ENCODE results near the gene BLOC1S4.

Gene BLOC1S4

DNA sequence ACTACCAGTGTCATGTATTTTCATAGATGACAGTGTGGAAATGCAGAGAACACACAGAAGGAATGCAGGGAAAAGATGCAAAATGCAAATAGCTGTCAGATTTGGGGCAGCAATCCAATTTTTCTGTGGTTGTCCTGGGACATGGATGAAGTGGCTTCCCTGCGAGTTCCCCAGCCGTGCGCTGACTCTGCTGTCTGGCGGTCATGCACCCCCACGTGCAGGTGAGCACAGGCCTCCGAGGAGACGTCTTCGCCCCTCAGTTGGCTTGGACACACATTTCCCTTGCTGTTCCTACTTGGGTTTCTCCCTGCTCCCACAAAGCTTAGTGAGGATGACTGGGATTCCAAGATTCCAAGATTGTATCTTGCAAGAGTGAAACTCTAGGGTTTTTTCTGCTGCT, 24.4 kb downstream of the BLOC1S4 start:
- TF ChIP-seq, protein P1, sequence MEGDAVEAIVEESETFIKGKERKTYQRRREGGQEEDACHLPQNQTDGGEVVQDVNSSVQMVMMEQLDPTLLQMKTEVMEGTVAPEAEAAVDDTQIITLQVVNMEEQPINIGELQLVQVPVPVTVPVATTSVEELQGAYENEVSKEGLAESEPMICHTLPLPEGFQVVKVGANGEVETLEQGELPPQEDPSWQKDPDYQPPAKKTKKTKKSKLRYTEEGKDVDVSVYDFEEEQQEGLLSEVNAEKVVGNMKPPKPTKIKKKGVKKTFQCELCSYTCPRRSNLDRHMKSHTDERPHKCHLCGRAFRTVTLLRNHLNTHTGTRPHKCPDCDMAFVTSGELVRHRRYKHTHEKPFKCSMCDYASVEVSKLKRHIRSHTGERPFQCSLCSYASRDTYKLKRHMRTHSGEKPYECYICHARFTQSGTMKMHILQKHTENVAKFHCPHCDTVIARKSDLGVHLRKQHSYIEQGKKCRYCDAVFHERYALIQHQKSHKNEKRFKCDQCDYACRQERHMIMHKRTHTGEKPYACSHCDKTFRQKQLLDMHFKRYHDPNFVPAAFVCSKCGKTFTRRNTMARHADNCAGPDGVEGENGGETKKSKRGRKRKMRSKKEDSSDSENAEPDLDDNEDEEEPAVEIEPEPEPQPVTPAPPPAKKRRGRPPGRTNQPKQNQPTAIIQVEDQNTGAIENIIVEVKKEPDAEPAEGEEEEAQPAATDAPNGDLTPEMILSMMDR (IDR thresholded peaks at IDR 0.05; ENCODE audit: control insufficient read depth, insufficient read depth, low read depth, low read length, missing control alignments): no peak
- no peak for DNase-seq (ENCODE audit: low read depth)

DNA sequence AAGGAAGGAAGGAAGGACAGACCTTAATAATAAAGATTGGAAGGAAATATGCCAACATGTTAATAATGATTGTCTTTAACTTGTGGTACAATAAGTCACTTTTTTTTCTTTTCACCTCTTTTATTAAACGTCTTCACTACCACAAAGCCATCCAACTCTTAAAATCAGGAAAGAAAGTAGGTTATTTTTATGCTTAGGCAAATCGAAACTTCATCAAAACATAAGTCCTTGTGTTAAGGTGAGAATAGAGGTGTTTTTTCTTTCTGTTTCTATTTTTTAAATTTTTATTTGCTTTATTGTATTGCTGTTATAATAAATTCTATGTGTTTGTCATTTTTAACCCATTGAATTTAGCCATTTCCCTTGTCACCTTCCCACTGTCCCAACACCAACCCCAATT, 26.5 kb downstream of the BLOC1S4 start:
- TF ChIP-seq, protein P1 (IDR thresholded peaks at IDR 0.05; ENCODE audit: control insufficient read depth, insufficient read depth, low read depth, low read length, missing control alignments): no peak
- no peak for DNase-seq (ENCODE audit: low read depth)
- no peak overlapping the region for H3K4me3 ChIP-seq (ENCODE audit: control insufficient read depth, low read depth, low read length)

More for the DNA sequence above, 24.4 kb downstream of the BLOC1S4 start:
- no peak overlapping the region for H3K4me3 ChIP-seq (ENCODE audit: control insufficient read depth, low read depth, low read length)

DNA sequence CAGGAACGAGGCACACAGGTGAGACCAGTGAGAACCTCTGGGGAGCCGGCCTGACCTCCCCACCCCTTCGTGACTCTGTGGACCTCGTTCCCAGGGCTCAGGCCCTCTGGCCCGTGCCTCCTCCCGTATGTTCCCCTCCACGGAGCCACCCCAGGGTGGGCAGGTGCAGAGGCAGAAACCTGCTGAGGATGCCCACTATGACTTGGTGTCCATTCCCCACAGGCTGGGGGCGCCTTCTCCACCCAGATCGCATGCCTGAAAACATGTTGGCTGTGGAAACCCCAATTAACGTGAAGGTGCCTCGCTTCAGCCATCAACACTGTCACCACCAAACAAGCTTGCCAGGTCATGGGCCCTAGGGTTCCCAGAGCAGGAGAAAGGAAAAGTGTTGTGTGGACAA, 27.0 kb downstream of the BLOC1S4 start:
- H3K4me3 ChIP-seq (ENCODE audit: control insufficient read depth, low read depth, low read length): no peak overlapping the region
- TF ChIP-seq, protein P1 (IDR thresholded peaks at IDR 0.05; ENCODE audit: control insufficient read depth, insufficient read depth, low read depth, low read length, missing control alignments): no peak
- DNase-seq (ENCODE audit: low read depth): no peak

DNA sequence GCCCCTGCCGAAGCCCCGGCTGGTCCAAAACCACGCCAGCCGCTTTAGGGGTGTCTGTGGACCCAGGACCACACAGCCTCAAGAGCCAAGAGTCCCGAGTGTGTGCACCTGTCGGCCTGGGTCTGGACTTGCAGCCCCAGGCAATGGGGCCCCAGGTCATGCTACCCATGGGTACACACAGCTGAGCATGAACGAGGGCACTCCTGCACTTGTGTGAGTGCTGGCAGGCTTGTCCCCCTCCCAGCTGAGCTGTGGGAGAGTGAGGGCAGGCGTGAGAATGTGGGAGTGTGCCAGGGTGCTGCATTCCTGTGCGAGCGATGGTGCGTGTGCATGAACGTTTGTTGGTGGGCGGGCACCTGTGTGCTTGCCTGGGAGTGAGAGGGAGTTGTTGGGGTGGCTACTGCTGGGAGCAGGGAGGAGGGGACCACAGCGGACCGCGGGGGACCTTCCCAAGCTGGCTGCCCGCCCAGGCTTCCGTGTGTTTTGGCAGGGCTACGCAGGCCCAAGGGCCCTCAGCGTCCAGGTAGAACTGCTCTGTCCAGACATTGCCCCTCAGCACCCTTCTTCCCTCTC, 30.8 kb downstream of the BLOC1S4 start:
- H3K4me3 ChIP-seq (ENCODE audit: control insufficient read depth, low read depth, low read length): no peak overlapping the region
- DNase-seq (ENCODE audit: low read depth): no peak
- TF ChIP-seq, protein P1 (IDR thresholded peaks at IDR 0.05; ENCODE audit: control insufficient read depth, insufficient read depth, low read depth, low read length, missing control alignments): no peak

DNA sequence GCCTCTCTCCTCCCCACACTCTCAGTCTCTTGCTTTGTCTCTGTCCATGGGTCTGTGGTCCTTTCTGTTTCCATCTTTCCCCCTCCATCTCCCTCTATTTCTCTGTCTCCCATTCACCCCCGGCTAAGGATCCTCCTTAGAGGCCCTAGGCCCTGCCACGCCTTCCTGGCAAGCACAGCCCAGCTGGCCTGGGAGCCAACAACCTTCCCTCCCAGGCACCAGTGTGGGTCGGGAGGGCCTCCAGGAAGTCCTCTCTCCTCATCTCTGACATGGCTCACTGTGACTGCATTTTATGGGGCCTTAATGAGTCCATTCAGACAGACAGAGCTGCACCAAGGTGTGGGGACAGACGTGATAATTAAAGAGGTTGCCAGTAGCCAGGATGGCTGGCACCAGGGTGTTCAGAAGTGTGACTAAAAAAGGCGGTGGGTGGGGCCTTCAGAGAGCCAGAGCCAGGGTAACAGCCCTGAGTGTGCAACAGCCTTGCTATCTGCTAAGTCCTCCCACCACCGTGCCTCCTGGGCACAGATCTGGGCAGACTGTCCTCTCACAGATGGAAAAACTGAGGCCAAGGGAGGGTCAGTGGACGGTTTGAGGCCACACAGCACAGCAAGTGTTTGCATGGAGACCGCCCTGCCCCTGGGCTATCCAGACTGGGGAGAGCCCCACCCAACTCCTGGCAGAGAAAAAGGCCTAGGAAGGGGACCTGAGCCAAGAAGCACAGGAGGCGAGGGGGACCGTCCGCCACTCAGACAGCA, 31.5 kb downstream of the BLOC1S4 start:
- DNase-seq (ENCODE audit: low read depth): no peak
- H3K4me3 ChIP-seq (ENCODE audit: control insufficient read depth, low read depth, low read length): no peak overlapping the region
- TF ChIP-seq, protein P1 (IDR thresholded peaks at IDR 0.05; ENCODE audit: control insufficient read depth, insufficient read depth, low read depth, low read length, missing control alignments): no peak

DNA sequence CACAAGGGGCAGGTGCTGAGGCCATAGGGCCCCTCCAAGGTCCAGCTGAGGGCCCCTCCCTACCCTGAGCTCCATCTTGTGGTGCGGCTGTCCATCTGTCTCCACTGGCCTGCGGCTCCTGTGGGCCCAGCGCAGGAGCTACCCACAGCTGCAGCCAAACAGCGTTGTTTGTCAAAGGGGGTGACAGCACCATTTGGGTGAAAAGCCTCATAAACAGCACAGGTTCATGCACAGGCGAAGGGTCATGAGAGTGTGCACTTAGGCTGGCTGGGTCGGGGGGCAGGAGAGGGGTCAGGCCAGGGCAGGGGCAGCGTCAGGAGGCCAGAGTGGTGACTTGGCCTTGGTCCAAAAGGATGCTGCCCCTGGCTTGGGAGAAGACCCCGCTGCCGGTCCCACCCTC, 32.3 kb downstream of the BLOC1S4 start:
- TF ChIP-seq, protein P1 (IDR thresholded peaks at IDR 0.05; ENCODE audit: control insufficient read depth, insufficient read depth, low read depth, low read length, missing control alignments): no peak
- H3K4me3 ChIP-seq (ENCODE audit: control insufficient read depth, low read depth, low read length): no peak overlapping the region
- no peak for DNase-seq (ENCODE audit: low read depth)
